Hematopoietic multipotent progenitor cell treated with erythropoietin and hydrocortisone succinate and interleukin-3 and kit ligand, for 4 days (in vitro differentiated cells): ENCODE measurements around the gene EXOC5.

ENCODE experiments used
- DNase-seq: peaks from one replicate; pipeline ENCODE4 v3.0.0-alpha.2; 2015

The EXOC5 gene, protein sequence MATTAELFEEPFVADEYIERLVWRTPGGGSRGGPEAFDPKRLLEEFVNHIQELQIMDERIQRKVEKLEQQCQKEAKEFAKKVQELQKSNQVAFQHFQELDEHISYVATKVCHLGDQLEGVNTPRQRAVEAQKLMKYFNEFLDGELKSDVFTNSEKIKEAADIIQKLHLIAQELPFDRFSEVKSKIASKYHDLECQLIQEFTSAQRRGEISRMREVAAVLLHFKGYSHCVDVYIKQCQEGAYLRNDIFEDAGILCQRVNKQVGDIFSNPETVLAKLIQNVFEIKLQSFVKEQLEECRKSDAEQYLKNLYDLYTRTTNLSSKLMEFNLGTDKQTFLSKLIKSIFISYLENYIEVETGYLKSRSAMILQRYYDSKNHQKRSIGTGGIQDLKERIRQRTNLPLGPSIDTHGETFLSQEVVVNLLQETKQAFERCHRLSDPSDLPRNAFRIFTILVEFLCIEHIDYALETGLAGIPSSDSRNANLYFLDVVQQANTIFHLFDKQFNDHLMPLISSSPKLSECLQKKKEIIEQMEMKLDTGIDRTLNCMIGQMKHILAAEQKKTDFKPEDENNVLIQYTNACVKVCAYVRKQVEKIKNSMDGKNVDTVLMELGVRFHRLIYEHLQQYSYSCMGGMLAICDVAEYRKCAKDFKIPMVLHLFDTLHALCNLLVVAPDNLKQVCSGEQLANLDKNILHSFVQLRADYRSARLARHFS

DNA sequence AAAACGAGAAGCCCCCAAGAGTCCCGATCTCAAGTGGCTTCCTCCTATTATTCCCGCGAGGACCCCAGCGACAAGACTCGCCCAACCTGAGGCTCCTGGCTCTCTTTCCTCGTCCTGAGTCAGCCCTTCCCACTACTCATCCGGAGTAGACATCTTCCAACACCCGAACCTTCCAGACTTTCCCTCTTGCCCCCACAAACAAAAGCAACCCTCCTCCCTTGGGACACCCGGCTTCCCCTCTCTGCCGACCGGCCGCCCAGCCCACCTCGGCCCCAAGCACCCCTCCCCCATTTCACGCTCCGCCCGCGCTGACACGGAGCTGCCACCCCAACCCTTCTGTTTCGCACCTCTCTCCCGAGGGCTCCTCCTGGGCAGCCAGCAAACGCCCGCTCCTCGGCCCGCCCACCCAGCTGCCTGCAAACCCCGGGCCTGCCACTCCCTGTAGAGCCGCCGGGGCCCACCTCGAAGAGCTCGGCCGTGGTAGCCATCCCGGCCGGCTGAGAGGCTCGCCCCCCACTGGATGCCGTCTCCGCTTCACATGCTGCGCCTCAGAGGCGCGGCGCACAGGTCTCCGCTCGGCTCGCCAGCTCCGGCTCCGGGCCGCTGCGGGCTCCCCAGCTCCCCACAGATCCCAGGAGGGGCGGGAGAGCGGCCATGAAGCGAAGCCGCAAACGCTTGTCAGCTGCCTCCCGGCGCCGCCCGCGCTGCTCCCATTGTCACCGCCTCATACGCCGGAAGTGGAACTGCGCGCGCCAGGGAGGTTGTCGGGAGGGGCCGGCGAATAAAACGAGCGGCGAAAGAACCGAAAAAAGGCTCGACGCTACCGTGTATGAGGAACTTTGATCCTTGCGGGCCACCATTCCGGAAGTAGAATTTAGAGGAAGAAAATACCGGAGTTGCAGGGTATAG lies at the start of gene EXOC5, which contains the start of gene AP5M1:
TSS of gene EXOC5 (minus strand) at position 745 of the 909 bp plus-strand sequence. CDS start at position 488, 257 bp downstream.
TSS of gene AP5M1 (plus strand) at position 811 of the 909 bp plus-strand sequence. CDS start 344 bp downstream, outside the sequence.
- DNase-seq: peak; percentile 98

DNA sequence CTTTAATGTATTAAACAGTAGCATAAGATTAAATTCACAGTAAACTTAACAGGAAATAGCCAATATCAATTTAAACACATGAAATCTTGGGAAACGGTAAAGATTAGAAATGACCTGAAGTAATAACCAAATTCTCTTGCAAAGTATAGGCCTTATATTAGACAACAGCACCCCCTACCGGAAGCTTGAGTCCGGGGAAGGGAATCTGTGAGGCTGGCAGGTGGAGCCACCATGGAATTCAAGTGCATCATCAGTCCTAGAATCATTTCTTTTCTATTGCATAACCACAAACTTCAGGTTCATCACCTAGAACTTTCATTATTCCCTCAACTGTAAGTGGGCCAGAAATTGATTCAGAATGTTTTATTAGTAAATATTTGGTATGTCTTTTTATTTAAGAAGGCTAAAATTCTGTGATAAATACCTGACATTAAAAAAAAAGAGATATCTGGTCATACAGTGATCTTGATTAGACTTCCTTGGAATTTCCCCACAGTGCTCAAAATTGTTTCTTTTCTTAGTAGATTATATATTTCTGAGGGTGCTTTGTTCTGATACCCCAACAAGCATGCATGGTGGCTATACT lies 48.6 kb upstream of the EXOC5 start:
- peak; percentile 89 for DNase-seq

DNA sequence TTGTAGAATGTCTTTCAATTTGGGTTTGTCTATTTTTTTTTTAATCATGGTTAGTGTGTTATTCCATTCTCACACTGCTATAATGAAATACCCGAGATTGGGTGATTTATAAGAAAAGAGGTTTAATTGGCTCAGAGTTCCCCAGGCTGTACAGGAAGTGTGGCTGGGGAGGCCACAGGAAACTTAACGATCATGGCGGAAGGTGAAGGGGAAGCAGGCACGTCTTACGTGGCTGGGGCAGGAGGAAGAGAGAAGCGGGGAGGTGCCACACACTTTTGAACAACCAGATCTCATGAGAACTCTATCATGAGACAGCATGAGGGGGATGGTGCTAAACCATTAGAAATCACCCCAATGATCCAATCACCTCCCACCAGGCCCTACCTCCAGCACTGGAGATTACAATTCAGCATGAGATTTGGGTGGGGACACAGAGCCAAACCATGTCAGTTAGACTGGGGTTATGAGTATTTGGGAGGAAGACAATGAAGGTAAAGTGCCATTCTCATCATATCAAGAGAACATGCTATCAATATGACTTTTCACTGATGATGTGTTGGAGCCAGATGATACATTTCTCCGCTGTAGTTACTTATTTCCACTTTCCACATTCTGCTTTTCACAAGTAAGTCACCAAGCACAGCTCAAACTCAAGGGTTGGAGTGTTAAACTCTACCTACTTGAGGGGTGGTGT lies 45.8 kb upstream of the EXOC5 start:
- peak; percentile 3 for DNase-seq

DNA sequence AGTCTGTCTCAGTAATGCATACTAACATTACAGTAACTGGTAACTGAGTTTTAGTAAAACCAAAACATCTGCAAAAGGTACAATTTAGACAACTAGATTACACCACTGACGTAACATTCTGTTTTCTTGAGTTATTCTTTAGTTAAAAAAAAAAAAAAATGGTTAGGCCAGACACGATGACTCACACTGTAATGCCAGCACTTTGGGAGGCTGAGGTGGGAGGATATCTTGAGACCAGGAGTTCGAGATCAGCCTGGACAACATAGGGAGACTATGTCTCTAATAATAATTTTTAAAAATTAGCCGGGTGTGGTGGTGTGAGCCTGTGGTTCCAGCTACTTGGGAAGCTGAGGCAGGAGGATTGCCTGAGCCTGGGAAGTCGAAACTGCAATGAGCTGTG lies 34.2 kb upstream of the EXOC5 start:
- DNase-seq: no peak

DNA sequence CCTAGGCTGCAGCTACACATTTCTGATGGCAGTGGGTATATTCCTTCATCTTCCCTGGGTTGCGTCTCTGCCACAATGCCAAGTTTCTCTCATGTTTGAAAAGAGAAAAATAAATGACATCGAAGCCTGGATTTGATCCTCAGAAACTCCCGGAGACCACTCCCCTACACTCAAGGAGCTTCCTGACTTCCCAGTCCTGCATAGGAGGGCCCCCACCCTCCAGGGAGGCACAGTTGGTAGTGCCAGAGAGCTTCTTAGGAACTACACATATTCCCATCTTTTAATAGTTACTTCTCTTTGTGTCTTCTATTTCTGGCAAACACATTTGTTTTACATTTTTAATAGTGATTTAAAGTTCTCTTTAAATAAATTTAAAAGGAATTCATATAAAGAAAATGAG lies 30.8 kb upstream of the EXOC5 start:
- no peak for DNase-seq

DNA sequence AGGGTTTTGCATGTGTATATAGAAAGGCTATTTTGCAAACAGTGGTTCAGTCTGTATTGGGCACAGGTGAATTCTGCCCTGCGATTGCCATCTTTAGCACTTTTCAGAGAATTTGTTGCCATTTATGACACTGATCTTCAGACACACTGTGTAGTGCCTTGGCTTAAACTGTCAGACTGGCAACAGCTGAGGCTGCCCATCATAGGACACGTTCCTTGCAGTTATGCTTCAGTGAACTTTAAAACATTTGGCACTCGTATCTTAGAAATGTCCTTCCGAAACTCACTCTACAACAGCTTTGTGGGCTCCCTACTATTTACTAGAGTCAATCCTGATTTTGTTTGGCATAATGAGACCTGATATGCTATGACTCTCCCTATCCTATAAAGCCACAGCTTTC lies 29.1 kb upstream of the EXOC5 start:
- DNase-seq: no peak

DNA sequence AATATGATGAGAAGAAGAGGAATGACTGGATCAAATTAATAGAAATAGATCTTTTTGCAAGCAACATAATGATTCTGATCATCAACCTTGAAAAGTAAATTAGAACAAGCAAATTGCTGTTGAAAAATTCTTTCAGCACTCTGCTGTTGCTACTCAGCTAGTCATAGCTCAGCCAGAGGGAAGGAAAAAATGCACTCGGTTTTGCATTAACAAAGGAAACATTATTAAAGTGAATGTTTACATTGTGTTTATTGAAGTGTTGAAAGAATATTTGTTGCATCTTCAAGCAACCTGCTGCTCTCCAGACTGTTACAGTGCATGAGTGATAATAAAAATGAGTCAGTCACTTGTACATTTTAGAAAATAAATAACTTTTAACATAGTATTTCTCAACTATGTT lies 26.5 kb upstream of the EXOC5 start:
- DNase-seq: no peak

DNA sequence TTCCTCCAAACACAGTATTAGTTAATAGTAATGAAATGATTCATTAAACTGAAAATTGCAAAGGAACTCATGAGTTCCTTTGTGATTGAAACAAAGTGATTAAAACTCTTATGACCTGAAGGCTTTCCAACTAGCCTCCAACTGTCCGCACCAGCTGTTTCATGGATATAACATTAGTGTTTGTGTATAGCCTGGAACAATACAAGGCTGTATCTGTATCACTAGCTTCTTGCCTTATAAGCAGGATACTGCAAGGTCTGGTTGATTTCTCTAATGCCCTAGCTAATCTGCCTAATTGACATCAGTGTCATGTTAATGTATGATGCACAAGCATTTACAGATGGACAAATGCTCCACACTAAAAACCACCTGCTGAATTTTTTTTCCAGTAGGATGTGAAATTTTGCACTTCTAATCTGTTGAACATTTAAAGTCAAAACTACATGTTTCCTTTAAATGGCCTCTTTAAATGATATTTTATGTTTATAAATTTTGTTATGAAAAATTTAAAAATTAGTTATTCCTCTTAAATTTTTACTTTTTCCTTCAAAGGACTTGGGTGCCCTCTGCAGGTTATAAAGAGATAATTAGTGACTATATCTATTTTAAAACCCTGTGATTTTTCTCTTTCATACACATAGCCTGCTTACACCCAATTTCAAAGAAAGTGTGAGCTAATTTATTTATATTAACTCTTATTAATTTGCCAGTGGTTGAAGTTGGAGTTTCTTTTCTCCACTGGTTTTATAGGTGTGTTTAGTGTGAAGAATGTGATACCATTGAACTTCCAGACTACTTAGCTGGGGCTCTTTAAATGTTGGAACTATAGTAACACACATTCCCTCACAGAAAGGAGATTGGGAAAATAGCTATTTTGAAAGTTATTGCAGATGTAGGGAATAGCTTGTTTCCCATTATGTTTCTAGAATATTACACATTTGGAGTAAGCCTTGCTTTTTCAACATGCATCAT lies 25.4 kb upstream of the EXOC5 start:
- peak; percentile 66 for DNase-seq

DNA sequence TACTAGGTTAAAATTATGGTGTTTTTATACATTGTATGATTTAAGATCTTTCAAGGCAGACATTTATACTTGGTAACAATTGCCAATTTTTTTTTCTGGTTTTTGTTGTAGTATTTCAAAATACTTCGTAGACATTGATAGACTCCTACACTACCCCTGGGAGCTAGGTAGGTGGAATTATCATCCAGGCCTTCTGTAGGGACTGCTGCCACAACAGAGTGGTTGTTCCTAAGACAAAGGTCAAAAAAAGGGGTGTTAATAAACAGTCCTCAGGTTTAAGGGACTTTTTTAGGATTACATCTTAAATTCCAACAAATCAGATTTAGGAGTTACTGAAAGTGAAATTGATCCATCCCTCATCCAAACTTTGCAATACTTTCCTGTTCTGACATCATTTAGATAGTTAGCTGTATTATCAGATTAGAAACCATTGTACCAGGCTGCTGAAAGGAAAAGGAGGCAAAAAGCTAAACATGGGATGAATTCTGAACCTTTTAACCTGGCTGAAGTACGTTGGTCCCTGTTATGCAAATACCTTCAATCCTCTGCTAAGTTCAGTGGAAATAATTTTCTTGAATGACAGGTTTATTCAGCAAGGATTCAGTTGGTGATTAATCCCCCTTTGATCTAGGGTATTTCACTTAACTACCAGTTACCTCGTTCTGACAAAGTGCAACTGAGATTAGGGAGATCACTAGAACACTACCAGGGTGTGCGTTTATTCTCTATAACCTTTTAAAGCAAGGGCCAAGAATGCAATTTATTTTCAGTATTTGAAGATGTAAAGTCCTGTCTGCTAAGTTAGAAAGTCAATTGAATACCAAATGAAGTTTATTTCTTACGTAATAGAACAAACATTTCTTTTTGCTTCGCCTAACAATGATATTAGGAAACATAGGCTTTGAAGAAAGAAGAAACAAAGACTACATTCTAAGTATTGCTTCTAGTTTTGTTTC lies 23.3 kb upstream of the EXOC5 start:
- DNase-seq: no peak

DNA sequence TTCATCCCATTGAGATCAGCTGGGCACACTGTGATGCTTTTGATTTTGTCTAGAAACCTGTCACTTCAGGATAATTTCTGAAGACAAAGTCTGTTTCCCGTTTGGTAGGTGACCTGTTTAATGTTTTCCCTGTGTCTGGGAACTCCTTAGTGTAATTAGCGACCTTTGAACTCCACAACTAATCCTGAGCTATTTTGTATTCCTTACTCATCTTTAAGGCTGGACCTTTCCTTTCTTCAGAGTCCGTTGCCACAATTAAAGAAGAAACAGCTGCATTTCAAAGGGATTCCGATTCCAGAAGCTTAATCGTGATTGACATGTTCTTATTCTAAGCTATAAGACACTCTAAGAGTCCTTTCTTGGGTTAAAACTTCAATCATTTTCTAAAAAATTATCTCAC lies 22.0 kb upstream of the EXOC5 start:
- DNase-seq: no peak

DNA sequence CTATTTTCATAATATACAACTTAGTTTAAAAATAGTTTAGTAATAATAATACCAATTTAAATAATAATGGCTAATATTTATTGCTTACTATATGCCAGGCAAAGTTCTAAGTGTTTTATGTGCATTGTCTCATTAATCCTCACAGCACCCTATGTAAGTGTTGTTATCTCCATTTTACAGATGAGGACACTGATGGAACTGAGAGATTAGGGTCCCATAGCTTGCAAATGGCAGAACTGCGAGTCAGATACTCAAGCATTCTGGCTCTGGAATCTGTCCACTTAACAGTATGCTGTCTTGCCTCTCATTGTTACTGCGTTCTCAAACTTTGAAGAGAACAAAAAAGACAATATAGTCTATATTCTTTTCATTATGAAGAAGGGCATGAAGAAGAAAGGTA lies 19.0 kb upstream of the EXOC5 start:
- DNase-seq: peak; percentile 50

DNA sequence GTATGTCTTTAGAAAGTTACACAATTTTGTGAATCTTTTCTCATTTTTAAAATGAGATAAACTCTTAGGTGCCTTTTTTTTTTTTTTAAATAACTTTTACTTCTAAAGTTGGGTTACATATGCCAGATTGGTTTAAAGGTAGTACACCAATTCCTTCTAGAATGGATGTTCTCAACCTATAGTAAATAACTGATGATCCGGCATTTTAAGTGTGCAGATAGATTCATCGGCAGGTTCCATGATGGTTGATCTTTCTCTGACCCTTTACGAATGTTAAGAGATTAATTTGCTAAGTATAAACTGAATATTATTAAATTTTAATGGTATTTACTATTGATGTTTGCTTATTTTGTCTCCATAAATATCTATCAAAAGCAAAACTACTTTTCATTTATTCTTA lies 8.4 kb upstream of the EXOC5 start:
- DNase-seq: no peak

DNA sequence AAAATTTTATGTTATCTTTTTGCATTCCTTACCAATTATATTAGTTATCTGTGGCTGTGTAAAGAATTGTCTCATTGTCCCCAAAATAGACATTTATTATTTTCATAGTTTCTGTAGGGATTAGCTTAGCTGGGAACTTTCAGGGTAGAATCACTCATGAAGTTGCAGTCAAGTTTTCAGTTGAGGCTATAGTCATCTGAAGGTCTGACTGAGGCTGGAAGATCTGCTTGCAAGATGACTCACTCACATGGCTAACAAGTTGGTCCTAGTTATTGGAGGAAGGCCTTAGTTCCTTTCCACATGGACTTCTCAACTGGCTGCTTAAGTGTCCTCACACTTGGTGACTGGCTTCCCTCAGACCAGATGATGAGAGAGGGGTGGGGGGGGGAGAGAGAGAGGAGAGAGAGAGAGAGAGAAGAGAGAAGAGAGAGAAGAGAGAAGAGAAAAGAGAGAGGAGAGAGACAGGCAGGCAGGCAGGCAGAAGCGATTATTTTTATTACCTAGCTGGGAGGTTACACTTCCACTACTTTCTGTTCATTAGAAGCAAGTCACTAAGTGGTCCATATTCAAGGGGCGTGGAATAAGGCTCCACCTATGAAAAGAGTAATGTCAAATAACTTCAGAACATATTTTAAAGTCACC lies 6.4 kb upstream of the EXOC5 start:
- DNase-seq: no peak

DNA sequence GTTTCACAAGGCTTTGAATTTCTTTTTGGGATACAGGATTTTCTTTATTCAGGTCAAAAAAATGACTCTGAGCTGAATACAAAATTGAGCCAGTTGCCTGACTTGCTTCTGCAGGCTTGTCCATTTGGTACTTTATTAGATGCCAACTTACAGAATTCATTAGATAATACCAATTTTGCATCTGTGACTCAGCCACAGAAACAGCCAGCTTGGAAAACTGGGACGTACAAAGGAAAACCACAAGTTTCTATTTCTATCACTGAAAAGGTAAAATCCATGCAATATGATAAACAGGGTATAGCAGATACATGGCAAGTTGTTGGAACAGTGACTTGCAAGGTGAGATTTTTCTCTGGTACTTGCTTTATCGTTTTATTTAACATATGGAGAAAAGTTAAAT lies 5.8 kb upstream of the EXOC5 start:
- DNase-seq: no peak

DNA sequence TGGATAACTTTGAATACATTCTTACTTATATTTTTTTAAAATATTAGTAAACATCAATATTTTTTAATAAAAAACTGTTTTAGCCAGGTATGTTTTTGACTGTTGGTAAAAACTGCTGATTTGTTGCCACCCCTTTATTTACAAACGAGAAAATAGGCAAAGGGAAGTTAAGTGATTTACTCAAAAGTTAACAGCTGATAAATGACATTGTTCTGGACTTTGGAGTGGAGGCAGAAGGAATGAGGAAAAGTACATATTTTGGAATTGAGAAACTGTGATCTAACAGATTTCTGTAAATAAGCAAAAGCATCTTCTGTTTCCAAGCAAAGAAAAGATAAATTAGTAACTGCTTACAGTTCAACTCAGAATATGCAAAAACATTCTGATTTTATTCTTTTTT lies 4.5 kb upstream of the EXOC5 start:
- no peak for DNase-seq

DNA sequence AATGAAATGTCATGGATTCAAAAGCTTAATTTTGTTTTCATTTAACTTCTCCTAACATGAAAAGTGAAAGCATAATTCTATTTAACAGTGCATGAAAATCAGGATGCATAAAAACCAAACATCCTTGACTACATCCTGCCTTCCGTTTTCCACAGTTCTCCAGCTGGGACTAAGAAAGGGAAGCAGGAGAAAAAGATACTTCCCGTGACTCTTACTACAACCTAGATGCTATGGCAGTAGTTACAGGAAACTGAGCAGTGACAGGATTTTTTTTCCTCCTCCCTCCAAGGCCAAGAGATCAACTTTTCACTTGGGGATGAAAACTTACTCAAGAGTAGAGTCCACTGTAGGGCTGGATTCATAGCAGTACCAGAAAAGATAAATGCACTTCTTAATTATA lies 2.6 kb downstream of the EXOC5 start:
- no peak for DNase-seq

DNA sequence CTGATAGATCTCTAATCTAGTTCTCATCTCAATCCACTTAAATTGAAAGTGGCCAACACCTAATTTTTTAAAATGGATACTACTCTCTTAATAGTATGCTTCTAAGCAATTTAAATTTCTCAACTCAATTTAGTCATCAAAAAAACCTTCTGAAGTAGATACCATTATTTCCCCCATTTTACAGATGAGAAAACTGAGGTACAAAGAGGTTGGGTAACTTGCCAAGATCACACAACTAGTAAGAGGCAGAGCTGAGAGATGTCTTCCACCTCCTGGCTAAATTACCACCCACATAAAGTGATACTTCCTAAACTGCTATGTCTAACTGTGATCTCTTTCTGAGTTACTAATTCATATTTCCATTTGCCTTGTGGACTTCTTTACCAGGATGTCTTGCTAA lies 6.6 kb downstream of the EXOC5 start:
- no peak for DNase-seq

DNA sequence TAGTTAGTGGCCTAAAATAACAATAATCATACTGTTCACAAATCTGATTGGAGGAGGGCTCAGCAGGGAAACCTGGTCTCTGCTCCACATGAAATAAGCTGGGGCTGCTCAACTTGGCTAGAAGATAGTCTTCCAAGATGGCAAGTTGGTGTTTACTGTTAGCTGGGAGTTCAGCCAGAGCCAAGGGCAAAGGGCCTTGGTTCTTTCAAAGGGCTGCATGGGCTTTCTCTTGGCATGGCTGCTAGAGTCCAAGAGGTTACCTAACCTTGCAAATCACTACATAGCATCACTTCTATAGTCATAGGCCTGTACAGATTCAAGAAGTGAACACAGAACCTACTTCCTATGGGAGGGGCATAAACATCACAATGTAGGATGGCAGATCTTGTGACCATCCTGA lies 7.1 kb downstream of the EXOC5 start:
- no peak for DNase-seq

DNA sequence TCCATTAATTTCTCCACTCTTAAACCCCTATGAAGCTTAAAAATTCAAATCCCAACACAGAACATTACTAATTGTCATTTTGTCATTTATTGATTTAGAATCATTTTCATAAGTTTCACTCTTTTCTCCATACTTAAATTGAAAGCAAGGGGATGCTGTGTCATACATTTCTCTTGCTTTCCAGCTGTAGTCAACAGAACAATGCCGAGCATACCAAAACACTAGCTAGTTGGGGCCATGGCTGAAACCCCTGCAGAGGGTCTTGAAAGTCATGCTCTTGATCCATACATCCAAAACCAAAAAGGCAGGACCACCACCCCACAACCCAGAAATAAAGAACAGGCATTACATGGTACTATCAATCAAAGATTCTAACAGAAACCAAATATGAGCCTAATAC lies 9.0 kb downstream of the EXOC5 start:
- DNase-seq: no peak
